Dermis blood vessel endothelial cell (primary cell): ENCODE measurements around the gene TNFSF13. TPM values are rescaled to one million over a fixed set of nuclear protein-coding genes. Genes with fewer than 3 reads are reported as not detected.

ENCODE experiments used
- DNase-seq: peaks from one replicate; pipeline ENCODE4 v3.0.0; 2010
- total RNA-seq: library from RNA; depleted of rRNA; stranded (reverse); fragments of >200 nt; gene quantifications from 2 replicates; pipeline ENCODE4 v1.2.3, GENCODE V29; 2014

TNFSF13 gene
- total RNA-seq, 1 donor from 2014 or later: 1.2 TPM

GRCh38 chr17:7575481-7575883 lies 16.9 kb downstream of the TNFSF13 start:
- no peak for DNase-seq

GRCh38 chr17:7575959-7576358 lies 17.4 kb downstream of the TNFSF13 start:
- no peak for DNase-seq

GRCh38 chr17:7576432-7576937 lies 17.9 kb downstream of the TNFSF13 start:
- no peak for DNase-seq

GRCh38 chr17:7577327-7578199 lies 19.0 kb downstream of the TNFSF13 start:
- DNase-seq: no peak

- DNase-seq: peak; percentile 90
Observed at GRCh38 chr17:7579001-7579833, 20.7 kb downstream of the TNFSF13 start, which contains the start of gene CD68. TSS of gene CD68 (plus strand) at chr17:7579638. CDS start at chr17:7579678, 40 bp downstream.

- no peak for DNase-seq
Observed at GRCh38 chr17:7579834-7580603, 21.5 kb downstream of the TNFSF13 start.

GRCh38 chr17:7580604-7581575 lies 22.3 kb downstream of the TNFSF13 start:
- no peak for DNase-seq

GRCh38 chr17:7582396-7583252 lies 24.1 kb downstream of the TNFSF13 start:
- DNase-seq: no peak

- DNase-seq: peak; percentile 98
Observed at GRCh38 chr17:7583253-7584109, 24.9 kb downstream of the TNFSF13 start, which contains the start of gene MPDU1. TSS of gene MPDU1 (plus strand) at chr17:7583852. CDS start at chr17:7583863, 11 bp downstream.

- DNase-seq: no peak
Observed at GRCh38 chr17:7586673-7587419, 28.3 kb downstream of the TNFSF13 start.

- peak; percentile 39 for DNase-seq
Observed at GRCh38 chr17:7587420-7588151, 29.0 kb downstream of the TNFSF13 start.

GRCh38 chr17:7588553-7589203 lies 30.1 kb downstream of the TNFSF13 start:
- DNase-seq: no peak

GRCh38 chr17:7589204-7589868 lies 30.8 kb downstream of the TNFSF13 start:
- DNase-seq: peak; percentile 93

- no peak for DNase-seq
Observed at GRCh38 chr17:7589891-7590691, 31.5 kb downstream of the TNFSF13 start, which contains the start of gene SOX15. TSS of gene SOX15 (minus strand) at chr17:7590094. CDS start at chr17:7589676, 418 bp downstream.

GRCh38 chr17:7590743-7591142 lies 32.2 kb downstream of the TNFSF13 start:
- DNase-seq: no peak
